Pancreas (tissue), 10 donors: ENCODE measurements around the gene ICAM1. TPM values are rescaled to one million over a fixed set of nuclear protein-coding genes. Genes with fewer than 3 reads are reported as not detected.
A peak's percentile ranks its signal among the peaks of the same experiment; 100 is the strongest.

ENCODE experiments used
- ATAC-seq, 4 donors: fragments of 200-7000 bp; cut with Tn5 transposase; one replicate each; pipeline versions ENCODE4 v1.8.0 to v1.9.1; 2020; ENCODE audit warnings: mild to moderate bottlenecking in 4 of 4, moderate library complexity in 4 of 4
- DNase-seq, 6 donors: peaks; one replicate each; pipeline ENCODE4 v3.0.0-alpha.2; 2020
- FAIRE-seq: peaks from 2 replicates; lab custom pipeline; 2012; peaks lifted over from hg19 to GRCh38; lab: Jason Lieb, UNC
- H3K27ac ChIP-seq, 4 donors: fragments of 200-600 bp; sonication (generic); 1 replicate in 3 of 4; 2 replicates in 1 of 4; pipeline versions ENCODE4 v1.5.0 to v1.8.0; 2020
- H3K27me3 ChIP-seq, 4 donors: fragments of 200-600 bp; one replicate each; pipeline ENCODE4 v1.8.0; 2021
- H3K36me3 ChIP-seq, 3 donors: fragments of 200-600 bp; sonication (generic) in 1 of 3; one replicate each; pipeline versions ENCODE4 v1.5.0 to v1.8.0; 2020 to 2021
- H3K4me1 ChIP-seq, 3 donors: fragments of 200-600 bp; one replicate each; pipeline ENCODE4 v1.8.0; 2021
- H3K4me3 ChIP-seq, 4 donors: fragments of 200-600 bp; sonication (generic) in 2 of 4; one replicate each; pipeline versions ENCODE4 v1.5.0 to v1.8.0; 2020 to 2021
- H3K9me3 ChIP-seq, 4 donors: fragments of 200-600 bp; one replicate each; pipeline ENCODE4 v1.8.0; 2021
- WGBS, 2 donors: extraction: QIAGEN DNeasy Blood & Tissue Kit; methylation state at CpG; one replicate each; pipeline ENCODE4 v1.1.7; 2013; 5-methylcytosine and 5-hydroxymethylcytosine counted together
- intact Hi-C, 3 donors: fragments of 100-400 bp; cut with DNase I; formaldehyde crosslinking; loops; one replicate each; pipeline versions ENCODE4 v1.11.1 to v1.14.2; 2022
- polyA plus RNA-seq, 2 donors: library from polyadenylated mRNA; stranded (reverse); fragments of 200-250 nt; gene quantifications; one replicate each; pipeline ENCODE4 v1.2.3, GENCODE V29; 2013
- total RNA-seq, 6 donors: library from RNA; stranded (reverse); fragmentation: NEBNext Ultra II Directional in 4 of 6; extraction: Animal tissue kit (Norgen Biotek cat#: 25700) in 4 of 6; gene quantifications; one replicate each; pipeline versions ENCODE4 v1.2.1 to v1.2.4, GENCODE V29; 2021 to 2023
- TF ChIP-seq, protein P1 (sequence below), 4 donors: fragments of 200-600 bp; sonication (generic) in 3 of 4; IDR thresholded peaks; one replicate each; pipeline versions ENCODE4 v1.5.0 to v1.8.0; 2021; ENCODE audit warnings: antibody characterized with exemption in 4 of 4
- donor health status: healthy with polysubstance abuse.
- donor health status: DM: no; HTN: no; CAD: no; lungs with moderate emphysema.
- donor health status: DM: no; HTN: no; CAD: no.
- donor health status: control.
- donor health status: control.
- donor health status: Bipolar disorder and iron deficiency.
- donor health status: DM: yes; HTN: yes; CAD: no.
- donor health status: DM: no; HTN: no; CAD: no.
- donor health status: DM: no; HTN: no; CAD: no.
- donor health status: DM: yes; HTN: yes; CAD: no.

The ICAM1 gene
- total and polyA plus RNA-seq, 8 donors, result 2.2 to 32.4 (median 6.8) TPM

DNA sequence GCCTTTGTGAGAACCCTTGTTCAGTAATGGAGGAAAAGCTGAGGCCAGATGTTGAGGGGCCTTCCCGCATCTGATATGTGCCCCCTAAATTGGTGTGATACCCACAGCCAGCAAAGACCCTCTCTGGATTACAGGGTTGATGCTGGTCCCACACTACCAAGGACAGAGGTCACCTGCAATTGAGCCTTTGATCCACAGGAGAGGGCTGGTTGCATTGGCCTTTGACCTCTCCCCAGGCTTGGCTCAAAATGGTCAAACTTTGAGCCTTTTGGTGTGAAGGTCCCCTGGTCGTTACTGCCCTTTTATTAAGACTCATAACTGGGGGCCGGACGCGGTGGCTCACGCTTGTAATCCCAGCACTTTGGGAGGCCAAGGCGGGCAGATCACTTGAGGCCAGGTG lies 27.3 kb upstream of the ICAM1 start:
- WGBS, 2 donors, result 89 to 90% methylated on average over 7 of the region's 7 CpGs
- ATAC-seq (no peak), DNase-seq (no peak), FAIRE-seq (no peak)
- H3K27ac ChIP-seq, result no peak overlapping the region
- no peaks in the 10 kb centered on the region for H3K27me3 ChIP-seq
- H3K4me1 ChIP-seq, result no peaks in the 10 kb centered on the region
- H3K36me3 ChIP-seq, result no peaks in the 10 kb centered on the region
- intact Hi-C loops, result no loop called here
- TF ChIP-seq, protein P1, sequence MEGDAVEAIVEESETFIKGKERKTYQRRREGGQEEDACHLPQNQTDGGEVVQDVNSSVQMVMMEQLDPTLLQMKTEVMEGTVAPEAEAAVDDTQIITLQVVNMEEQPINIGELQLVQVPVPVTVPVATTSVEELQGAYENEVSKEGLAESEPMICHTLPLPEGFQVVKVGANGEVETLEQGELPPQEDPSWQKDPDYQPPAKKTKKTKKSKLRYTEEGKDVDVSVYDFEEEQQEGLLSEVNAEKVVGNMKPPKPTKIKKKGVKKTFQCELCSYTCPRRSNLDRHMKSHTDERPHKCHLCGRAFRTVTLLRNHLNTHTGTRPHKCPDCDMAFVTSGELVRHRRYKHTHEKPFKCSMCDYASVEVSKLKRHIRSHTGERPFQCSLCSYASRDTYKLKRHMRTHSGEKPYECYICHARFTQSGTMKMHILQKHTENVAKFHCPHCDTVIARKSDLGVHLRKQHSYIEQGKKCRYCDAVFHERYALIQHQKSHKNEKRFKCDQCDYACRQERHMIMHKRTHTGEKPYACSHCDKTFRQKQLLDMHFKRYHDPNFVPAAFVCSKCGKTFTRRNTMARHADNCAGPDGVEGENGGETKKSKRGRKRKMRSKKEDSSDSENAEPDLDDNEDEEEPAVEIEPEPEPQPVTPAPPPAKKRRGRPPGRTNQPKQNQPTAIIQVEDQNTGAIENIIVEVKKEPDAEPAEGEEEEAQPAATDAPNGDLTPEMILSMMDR (IDR thresholded peaks at IDR 0.05), result no peak
- H3K4me3 ChIP-seq, result no peak overlapping the region
- H3K9me3 ChIP-seq, result no peaks in the 10 kb centered on the region

DNA sequence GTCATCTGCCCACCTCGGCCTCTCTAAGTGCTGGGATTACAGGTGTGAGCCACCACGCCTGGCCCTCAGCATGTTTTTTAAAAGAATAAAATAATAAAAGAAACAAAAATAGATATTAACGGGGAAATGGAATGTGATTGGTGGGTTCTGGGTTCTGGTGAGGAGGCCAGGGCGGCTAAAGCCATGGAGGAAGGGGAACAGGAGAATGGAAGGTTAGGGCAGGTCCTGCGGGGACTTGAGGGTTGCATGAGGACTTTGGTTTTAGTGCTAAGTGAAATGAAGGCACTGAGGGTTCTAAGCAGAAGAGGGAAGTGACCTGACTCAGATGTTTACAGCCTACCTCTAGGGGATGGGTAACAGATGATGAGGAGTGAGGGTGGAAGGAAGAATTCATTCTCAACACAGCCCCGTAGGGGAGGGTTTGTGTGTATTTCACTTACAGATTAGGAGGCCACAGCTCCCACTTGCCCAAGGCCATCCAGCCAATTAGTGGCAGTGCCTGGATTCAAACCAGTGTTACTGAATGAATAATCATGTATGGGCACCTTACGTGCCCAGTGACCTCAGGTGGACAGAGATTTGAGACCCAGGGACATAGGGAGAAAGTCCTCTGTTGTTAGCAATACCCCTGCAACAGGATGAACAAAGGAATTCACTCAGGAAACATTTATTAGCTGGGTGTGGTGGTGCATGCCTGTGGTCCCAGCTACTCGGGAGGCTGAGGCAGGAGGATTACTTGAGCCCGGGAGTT lies 25.6 kb upstream of the ICAM1 start:
- Histone ChIP-seq H3K36me3 (no peaks in the 10 kb centered on the region), H3K4me3 (no peak overlapping the region), H3K27me3 (no peaks in the 10 kb centered on the region), H3K27ac (no peak overlapping the region), H3K9me3 (no peaks in the 10 kb centered on the region), H3K4me1 (no peaks in the 10 kb centered on the region)
- 70 to 75% methylated on average over 9 of the region's 9 CpGs for WGBS, 2 donors
- intact Hi-C loops, result no loop called here
- no peak for FAIRE-seq
- TF ChIP-seq, protein P1 (IDR thresholded peaks at IDR 0.05), result no peak
- no peak for DNase-seq
- ATAC-seq, result no peak

- Histone ChIP-seq H3K27ac (no peak overlapping the region), H3K27me3 (no peaks in the 10 kb centered on the region), H3K4me3 (no peak overlapping the region), H3K4me1 (no peaks in the 10 kb centered on the region), H3K9me3 (no peaks in the 10 kb centered on the region), H3K36me3 (no peaks in the 10 kb centered on the region)
- no peak for FAIRE-seq
- TF ChIP-seq, protein P1 (IDR thresholded peaks at IDR 0.05), result no peak
- DNase-seq, result no peak
- no peak for ATAC-seq
- 70 to 77% methylated on average over 6 of the region's 6 CpGs for WGBS, 2 donors
- intact Hi-C loops, result no loop called here
Measured at GRCh38 chr19:10246511-10246910, 24.4 kb upstream of the ICAM1 start.

GRCh38 chr19:10251792-10252694 lies 18.9 kb upstream of the ICAM1 start, which contains the start of gene MRPL4:
TSS of gene MRPL4 (plus strand) at chr19:10252214. CDS start at chr19:10252254, 40 bp downstream.
- DNase-seq, result peak; percentile 90 to 97 (median 96)
- peaks cover 0 to 4% (median 3%) of the 10 kb centered on the region in 3 donors for H3K4me1 ChIP-seq
- peak; percentile 94 to 96 (median 94) for ATAC-seq
- H3K36me3 ChIP-seq, result peaks cover 0 to 5% (median 0%) of the 10 kb centered on the region in 3 donors
- H3K27ac ChIP-seq, result peak within 1 kb of the TSS; percentile 34 to 68 (median 55)
- H3K4me3 ChIP-seq, result peak within 1 kb of the TSS; percentile 52 to 99 (median 72)
- no peaks in the 10 kb centered on the region for H3K9me3 ChIP-seq
- no peaks in the 10 kb centered on the region for H3K27me3 ChIP-seq
- 1 to 2% methylated on average over 72 to 77 of the region's 77 CpGs for WGBS, 2 donors
- TF ChIP-seq, protein P1 (IDR thresholded peaks at IDR 0.05), result no peak
- intact Hi-C loops, result no loop called here
- FAIRE-seq, result peak; percentile 98
